IMR-90 (cell line): ENCODE data around the gene MEGF9. TPM values are rescaled to one million over a fixed set of nuclear protein-coding genes. Genes with fewer than 3 reads are reported as not detected.
A peak's percentile ranks its signal among the peaks of the same experiment; 100 is the strongest.

ENCODE experiments used
- ATAC-seq: fragments of 200-7000 bp; cut with Tn5 transposase; 2 replicates; pipeline ENCODE4 v1.9.1; 2020; ENCODE audit warnings: low read depth, mild to moderate bottlenecking, moderate library complexity
- BruUV-seq: library from RNA; stranded (reverse); fragments of 400-500 nt; replicated peaks from 2 replicates; lab custom pipeline; 2021; lab: Mats Ljungman, UMichigan
- CTCF ChIA-PET: fragments of 300-600 bp; formaldehyde crosslinking; extraction: SDS; loops from one replicate; lab custom pipeline; 2021; ENCODE audit warnings: antibody characterized with exemption; lab: Yijun Ruan, JAX
- POLR2A ChIA-PET: fragments of 300-600 bp; sonication (Branson Sonifier 250); formaldehyde crosslinking; loops from one replicate; lab custom pipeline; 2022; ENCODE audit warnings: antibody characterized with exemption; ENCODE audit not compliant: unreplicated experiment; lab: Charles Lee
- DNase-seq: peaks from one replicate; pipeline ENCODE4 v3.0.0; 2013
- H2AFZ ChIP-seq: replicated peaks from 2 replicates; pipeline ENCODE3; 2013; ENCODE audit warnings: low read length, mild to moderate bottlenecking; ENCODE audit not compliant: poor library complexity
- H2AK5ac ChIP-seq: 2 replicates; pipeline ENCODE4 v1.6.1; 2013; ENCODE audit warnings: low read depth, low read length, inconsistent platforms
- H2AK9ac ChIP-seq: replicated peaks from 2 replicates; pipeline ENCODE3; 2013; ENCODE audit warnings: mild to moderate bottlenecking, low read depth, low read length, moderate library complexity; ENCODE audit not compliant: poor library complexity
- H2BK120ac ChIP-seq: 2 replicates; pipeline ENCODE4 v1.6.1; 2013; ENCODE audit warnings: low read depth, low read length, inconsistent platforms
- H2BK15ac ChIP-seq: 3 replicates; pipeline ENCODE4 v1.6.1; 2013; ENCODE audit warnings: low read depth, low read length, inconsistent platforms
- H2BK20ac ChIP-seq: 2 replicates; pipeline ENCODE4 v1.6.1; 2013; ENCODE audit warnings: low read depth, mild to moderate bottlenecking, inconsistent platforms, low read length, moderate library complexity
- H2BK5ac ChIP-seq: 2 replicates; pipeline ENCODE4 v1.6.1; 2013; ENCODE audit warnings: mild to moderate bottlenecking, low read depth, low read length, inconsistent platforms; ENCODE audit not compliant: poor library complexity, severe bottlenecking
- H3K14ac ChIP-seq: replicated peaks from 2 replicates; pipeline ENCODE4 v1.6.1; 2013; ENCODE audit warnings: low read depth, low read length, inconsistent platforms
- H3K18ac ChIP-seq: 2 replicates; pipeline ENCODE4 v1.6.1; 2013; ENCODE audit warnings: low read depth, low read length, control low read depth
- H3K23ac ChIP-seq: 2 replicates; pipeline ENCODE4 v1.6.1; 2013; ENCODE audit warnings: low read depth, low read length, inconsistent platforms
- H3K27ac ChIP-seq: 2 replicates; pipeline ENCODE4 v1.5.1; 2013; ENCODE audit warnings: mild to moderate bottlenecking, control low read depth, low read length; ENCODE audit not compliant: insufficient read depth
- H3K27me3 ChIP-seq: 2 replicates; pipeline ENCODE4 v1.6.1; 2013; ENCODE audit warnings: low read length; ENCODE audit not compliant: control insufficient read depth, insufficient read depth
- H3K36me3 ChIP-seq: 2 replicates; pipeline ENCODE4 v1.6.1; 2013; ENCODE audit warnings: low read length, mixed read lengths; ENCODE audit not compliant: control insufficient read depth, insufficient read depth
- H3K4ac ChIP-seq: 2 replicates; pipeline ENCODE4 v1.6.1; 2013; ENCODE audit warnings: low read depth, low read length, inconsistent platforms
- H3K4me1 ChIP-seq: 2 replicates; pipeline ENCODE4 v1.6.1; 2013; ENCODE audit warnings: low read length, mixed read lengths; ENCODE audit not compliant: control insufficient read depth, insufficient read depth
- H3K4me2 ChIP-seq: 2 replicates; pipeline ENCODE4 v1.6.1; 2013; ENCODE audit warnings: low read depth, mild to moderate bottlenecking, control low read depth, low read length, moderate library complexity
- H3K4me3 ChIP-seq: 2 replicates; pipeline ENCODE4 v1.5.1; 2013; ENCODE audit warnings: low read depth, mild to moderate bottlenecking, control low read depth, low read length, moderate library complexity; ENCODE audit not compliant: insufficient read depth
- H3K56ac ChIP-seq: 2 replicates; pipeline ENCODE4 v1.6.1; 2013; ENCODE audit warnings: low read length, inconsistent platforms; ENCODE audit not compliant: insufficient read depth; ENCODE audit errors: extremely low read depth
- H3K79me1 ChIP-seq, 2 experiments: 2 replicates each; pipeline ENCODE4 v1.6.1; 2013; ENCODE audit warnings: low read length in 2 of 2, inconsistent platforms in 1 of 2, low read depth in 1 of 2
- H3K9ac ChIP-seq: 2 replicates; pipeline ENCODE4 v1.6.1; 2013; ENCODE audit warnings: low read depth, low read length, control low read depth
- H3K9me1 ChIP-seq: 2 replicates; pipeline ENCODE4 v1.6.1; 2013; ENCODE audit warnings: low read length, inconsistent platforms; ENCODE audit not compliant: insufficient read depth
- H3K9me3 ChIP-seq: 2 replicates; pipeline ENCODE4 v1.6.1; 2013; ENCODE audit warnings: low read length; ENCODE audit not compliant: control insufficient read depth, insufficient read depth
- H4K20me1 ChIP-seq: 2 replicates; pipeline ENCODE4 v1.6.1; 2013; ENCODE audit warnings: low read length, inconsistent platforms; ENCODE audit not compliant: insufficient read depth
- H4K5ac ChIP-seq: 2 replicates; pipeline ENCODE4 v1.6.1; 2013; ENCODE audit warnings: mild to moderate bottlenecking, low read depth, low read length, control low read depth
- H4K8ac ChIP-seq, 2 experiments: 2 replicates each; pipeline ENCODE4 v1.6.1; 2013; ENCODE audit warnings: low read depth in 2 of 2, low read length in 2 of 2, control low read depth in 1 of 2, inconsistent platforms in 1 of 2
- H4K91ac ChIP-seq: 2 replicates; pipeline ENCODE4 v1.6.1; 2013; ENCODE audit warnings: low read depth, low read length, inconsistent platforms; ENCODE audit not compliant: insufficient read depth
- MAZ ChIP-seq: IDR thresholded peaks from 2 replicates; pipeline ENCODE4 v1.6.1; 2012; ENCODE audit warnings: low read depth, mild to moderate bottlenecking, low read length, improper control_type of control experiment, moderate library complexity, borderline replicate concordance
- WGBS, 2 experiments: methylation state at CpG; one replicate each; pipeline versions ENCODE4 v1.1.5 to v1.1.7; 2013; ENCODE audit warnings: missing lambda C conversion rate in 2 of 2; ENCODE audit not compliant: insufficient read length in 1 of 2; ENCODE audit errors: extremely low coverage in 2 of 2; 5-methylcytosine and 5-hydroxymethylcytosine counted together
- dilution Hi-C: fragments of 300-500 bp; cut with HindIII; formaldehyde crosslinking; loops from one replicate; pipeline ENCODE4 v1.14.3; 2018; ENCODE audit warnings: low sequenced_read_pairs; ENCODE audit not compliant: unreplicated experiment
- in situ Hi-C: fragments of 300-500 bp; cut with MboI; formaldehyde crosslinking; loops from 3 replicates; pipeline ENCODE4 v1.14.3; 2019; ENCODE audit warnings: low sequenced_read_pairs, inconsistent platforms, mixed read lengths
- intact Hi-C: fragments of 100-400 bp; cut with micrococcal nuclease; formaldehyde crosslinking; loops from 2 replicates; pipeline ENCODE4 v1.10.0; 2022
- polyA plus RNA-seq, 3 experiments: library from polyadenylated mRNA; depleted of rRNA; stranded (reverse); fragments of >200 nt; gene quantifications; 2 replicates each; pipeline ENCODE4 v1.2.3, GENCODE V29; 2012; ENCODE audit warnings: low replicate concordance in 1 of 3
- total RNA-seq: library from RNA; depleted of rRNA; stranded (reverse); fragments of >200 nt; gene quantifications from 2 replicates; pipeline ENCODE4 v1.2.3, GENCODE V29; 2012
- TF ChIP-seq, protein P1 (sequence below): fragments of 150-350 bp; IDR thresholded peaks from 2 replicates; pipeline ENCODE4 v1.6.1; 2017; ENCODE audit warnings: mild to moderate bottlenecking, antibody characterized with exemption, low read length, low read depth

MEGF9 gene
- total and polyA plus RNA-seq, 2 of the 4 experiments (the other 2 are of a cell fraction): 3.4 TPM

DNA sequence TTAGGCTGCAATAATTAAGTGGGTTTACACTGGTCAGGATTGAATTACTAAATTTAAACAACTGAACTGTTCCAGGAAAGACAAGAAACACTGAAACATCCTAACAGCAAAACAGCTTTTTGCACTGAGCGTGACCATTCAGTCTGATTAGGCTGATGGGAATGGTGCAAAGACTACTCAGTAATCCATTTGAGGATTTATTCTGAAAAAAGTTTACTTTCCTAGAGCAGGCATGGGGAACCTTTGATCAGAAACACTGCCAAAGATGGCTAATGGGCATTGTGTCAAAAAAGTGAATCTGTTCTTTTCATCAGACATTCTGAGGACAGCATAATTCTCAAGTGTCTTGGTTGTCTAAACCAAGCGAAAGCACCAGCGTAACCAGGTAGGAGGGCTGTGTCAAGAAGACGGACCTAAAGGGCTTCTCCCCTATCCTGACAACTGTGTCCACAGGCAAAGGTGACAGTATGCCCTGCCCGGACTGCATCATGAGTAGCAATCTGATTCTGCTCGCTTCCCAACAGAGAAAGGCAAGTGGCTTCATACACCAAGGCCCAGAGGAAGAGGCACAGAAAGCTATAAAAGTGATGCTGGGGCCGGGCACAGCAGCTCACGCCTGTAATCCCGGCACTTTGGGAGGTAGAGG, 45.6 kb upstream of the MEGF9 start:
- BruUV-seq: no TSS peak
- DNase-seq: no peak
- POLR2A ChIA-PET: interaction anchor here (0.5 kb wide), 1 partner anchor 29 kb away, joined by 7 read pairs; no protein-coding TSS in a partner anchor

More for the DNA sequence above, 45.6 kb upstream of the MEGF9 start:
- no peak overlapping the region for H3K4me3 ChIP-seq
- peaks cover 16% of the 10 kb centered on the region for H3K36me3 ChIP-seq
- no peak overlapping the region for H4K91ac ChIP-seq
- 0 out of 2 replicates have a peak, but pooled peaks cover 3% of the 10 kb centered on the region for H4K20me1 ChIP-seq
- WGBS, 2 experiments: 100% methylated on average over 1 of the region's 9 CpGs; no CpG with 5 or more reads in 1 of the 2 experiments
- no peak overlapping the region for H4K8ac ChIP-seq
- H2AK5ac ChIP-seq: no peak overlapping the region
- H3K56ac ChIP-seq: no peak overlapping the region
- dilution Hi-C loops (no loop called here), intact Hi-C loops (loop anchor here (5.0 kb wide), 3 partner anchors 212 to 437 kb away; partner anchors contain the start of gene CNTRL), in situ Hi-C loops (loop anchor here (10.0 to 25.0 kb wide), 2 partner anchors 305 to 627 kb away; no protein-coding TSS in a partner anchor)
- no peak overlapping the region for H2BK20ac ChIP-seq
- H3K4ac ChIP-seq: no peak overlapping the region
- H2AFZ ChIP-seq: no peak overlapping the region
- TF ChIP-seq, protein P1, sequence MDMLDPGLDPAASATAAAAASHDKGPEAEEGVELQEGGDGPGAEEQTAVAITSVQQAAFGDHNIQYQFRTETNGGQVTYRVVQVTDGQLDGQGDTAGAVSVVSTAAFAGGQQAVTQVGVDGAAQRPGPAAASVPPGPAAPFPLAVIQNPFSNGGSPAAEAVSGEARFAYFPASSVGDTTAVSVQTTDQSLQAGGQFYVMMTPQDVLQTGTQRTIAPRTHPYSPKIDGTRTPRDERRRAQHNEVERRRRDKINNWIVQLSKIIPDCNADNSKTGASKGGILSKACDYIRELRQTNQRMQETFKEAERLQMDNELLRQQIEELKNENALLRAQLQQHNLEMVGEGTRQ: no peak
- no peak for TF ChIP-seq MAZ
- no peak overlapping the region for H3K9ac ChIP-seq
- H2BK120ac ChIP-seq: no peak overlapping the region
- no peak overlapping the region for H2BK15ac ChIP-seq
- H4K5ac ChIP-seq: peak overlapping the region; percentile 4; the same call in 1 of the 2 replicates
- H2AK9ac ChIP-seq: no peak overlapping the region
- 0 out of 2 replicates have a peak, but pooled peaks cover 2% of the 10 kb centered on the region for H3K9me1 ChIP-seq
- H3K4me2 ChIP-seq: no peak overlapping the region
- no peak overlapping the region; the same call in 1 of the 2 replicates for H3K18ac ChIP-seq
- no peaks in the 10 kb centered on the region for H3K9me3 ChIP-seq
- CTCF ChIA-PET: interaction anchor here (0.6 to 1.1 kb wide), 2 partner anchors 140 to 149 kb away, joined by 3 to 4 read pairs; no protein-coding TSS in a partner anchor
- no peak overlapping the region for H2BK5ac ChIP-seq
- H3K4me1 ChIP-seq: peaks cover 10% of the 10 kb centered on the region
- H3K14ac ChIP-seq: no peak overlapping the region
- H3K23ac ChIP-seq: no peak overlapping the region
- H3K27me3 ChIP-seq: no peaks in the 10 kb centered on the region
- H3K79me1 ChIP-seq: peaks cover 0 to 25% of the 10 kb centered on the region in 2 experiments; a peak in 2 of 4 replicates
- H3K27ac ChIP-seq: peak overlapping the region; percentile 65; the same call in 1 of the 2 replicates
- no peak; the same call in 1 of the 2 replicates for ATAC-seq
